Activated CD8-positive, alpha-beta memory T cell treated with anti-CD3 and anti-CD28 coated beads, Interleukin-2, amount 10 ng/mL, durations not matched to agents 7 days and 5 days (primary cell): Measurements from ENCODE around the gene GPR141. TPM values are rescaled to one million over a fixed set of nuclear protein-coding genes. Genes with fewer than 3 reads are reported as not detected.

ENCODE experiments used
- ATAC-seq: fragments of 150-1000 bp; cut with Tn5 transposase; one replicate; pipeline ENCODE4 v1.10.0; 2021; ENCODE audit warnings: moderate library complexity
- CTCF ChIA-PET: fragments of 350-600 bp; sonication (Branson Sonifier 250); formaldehyde crosslinking; loops from one replicate; lab custom pipeline; 2021; ENCODE audit warnings: antibody characterized with exemption; lab: Charles Lee
- DNase-seq: peaks from one replicate; pipeline ENCODE4 v3.0.0-alpha.2; 2020
- H3K27ac Mint-ChIP-seq: one replicate; pipeline ENCODE4 v1.8.0; 2021; ENCODE audit warnings: mild to moderate bottlenecking, mixed read lengths
- H3K27me3 Mint-ChIP-seq: one replicate; pipeline ENCODE4 v1.8.0; 2021; ENCODE audit warnings: mixed read lengths
- H3K36me3 Mint-ChIP-seq: one replicate; pipeline ENCODE4 v1.8.0; 2021; ENCODE audit warnings: mild to moderate bottlenecking, mixed read lengths
- H3K4me1 Mint-ChIP-seq: one replicate; pipeline ENCODE4 v1.8.0; 2021; ENCODE audit warnings: mixed read lengths
- H3K4me3 Mint-ChIP-seq: one replicate; pipeline ENCODE4 v1.8.0; 2021; ENCODE audit warnings: mild to moderate bottlenecking, moderate library complexity, mixed read lengths
- H3K9me3 Mint-ChIP-seq: one replicate; pipeline ENCODE4 v1.8.0; 2022; ENCODE audit warnings: low read depth, mixed read lengths
- total RNA-seq, 2 experiments: library from RNA; stranded (reverse); gene quantifications; one replicate each; pipeline ENCODE4 v1.2.3, GENCODE V29; 2021

The GPR141 gene
- total RNA-seq, 2 experiments from 2014 or later, result 0.30 TPM; not detected in 1

GRCh38 chr7:37765872-37766525, 82.4 kb downstream of the GPR141 start:
- Mint-ChIP-seq H3K36me3 (no peaks in the 10 kb centered on the region), H3K4me1 (peaks cover 7% of the 10 kb centered on the region), H3K27me3 (peaks cover 9% of the 10 kb centered on the region), H3K9me3 (no peaks in the 10 kb centered on the region), H3K27ac (no peak overlapping the region), H3K4me3 (no peak overlapping the region)
- CTCF ChIA-PET, result no interaction called here
- no peak for ATAC-seq
- DNase-seq, result no peak

GRCh38 chr7:37768611-37769010, 85.0 kb downstream of the GPR141 start:
- ATAC-seq, result no peak
- Mint-ChIP-seq H3K4me1 (peaks cover 7% of the 10 kb centered on the region), H3K9me3 (peaks cover under 1% of the 10 kb centered on the region), H3K36me3 (no peaks in the 10 kb centered on the region), H3K4me3 (no peak overlapping the region), H3K27me3 (peaks cover 3% of the 10 kb centered on the region), H3K27ac (no peak overlapping the region)
- no peak for DNase-seq
- CTCF ChIA-PET, result no interaction called here

- CTCF ChIA-PET, result no interaction called here
- H3K4me3 Mint-ChIP-seq, result no peak overlapping the region
- no peaks in the 10 kb centered on the region for H3K36me3 Mint-ChIP-seq
- peaks cover 3% of the 10 kb centered on the region for H3K27me3 Mint-ChIP-seq
- peaks cover 1% of the 10 kb centered on the region for H3K9me3 Mint-ChIP-seq
- H3K4me1 Mint-ChIP-seq, result peaks cover 7% of the 10 kb centered on the region
- no peak for ATAC-seq
- no peak for DNase-seq
- H3K27ac Mint-ChIP-seq, result no peak overlapping the region
Observed at GRCh38 chr7:37769291-37769690, 85.7 kb downstream of the GPR141 start.

GRCh38 chr7:37769726-37770125, 86.2 kb downstream of the GPR141 start:
- CTCF ChIA-PET, result no interaction called here
- H3K9me3 Mint-ChIP-seq, result peaks cover 1% of the 10 kb centered on the region
- H3K4me3 Mint-ChIP-seq, result no peak overlapping the region
- DNase-seq (no peak), ATAC-seq (no peak)
- H3K27me3 Mint-ChIP-seq, result peaks cover 3% of the 10 kb centered on the region
- peaks cover 7% of the 10 kb centered on the region for H3K4me1 Mint-ChIP-seq
- H3K27ac Mint-ChIP-seq, result no peak overlapping the region
- no peaks in the 10 kb centered on the region for H3K36me3 Mint-ChIP-seq

GRCh38 chr7:37770838-37771237, 87.3 kb downstream of the GPR141 start:
- Mint-ChIP-seq H3K9me3 (peaks cover 5% of the 10 kb centered on the region), H3K4me1 (peaks cover 3% of the 10 kb centered on the region), H3K27ac (no peak overlapping the region), H3K27me3 (peaks cover 3% of the 10 kb centered on the region), H3K36me3 (no peaks in the 10 kb centered on the region), H3K4me3 (no peak overlapping the region)
- ATAC-seq (no peak), DNase-seq (no peak)
- CTCF ChIA-PET, result no interaction called here

- H3K4me3 Mint-ChIP-seq, result no peak overlapping the region
- H3K27ac Mint-ChIP-seq, result no peak overlapping the region
- H3K36me3 Mint-ChIP-seq, result no peaks in the 10 kb centered on the region
- H3K9me3 Mint-ChIP-seq, result peaks cover 5% of the 10 kb centered on the region
- CTCF ChIA-PET, result no interaction called here
- H3K4me1 Mint-ChIP-seq, result no peaks in the 10 kb centered on the region
- no peak for DNase-seq
- ATAC-seq, result no peak
- peaks cover 3% of the 10 kb centered on the region for H3K27me3 Mint-ChIP-seq
Observed at GRCh38 chr7:37771342-37771741, 87.8 kb downstream of the GPR141 start.

GRCh38 chr7:37771801-37772200, 88.2 kb downstream of the GPR141 start:
- H3K27ac Mint-ChIP-seq, result no peak overlapping the region
- CTCF ChIA-PET, result no interaction called here
- H3K4me1 Mint-ChIP-seq, result no peaks in the 10 kb centered on the region
- peaks cover 3% of the 10 kb centered on the region for H3K27me3 Mint-ChIP-seq
- ATAC-seq (no peak), DNase-seq (no peak)
- no peak overlapping the region for H3K4me3 Mint-ChIP-seq
- peaks cover 5% of the 10 kb centered on the region for H3K9me3 Mint-ChIP-seq
- no peaks in the 10 kb centered on the region for H3K36me3 Mint-ChIP-seq

GRCh38 chr7:37775921-37776320, 92.4 kb downstream of the GPR141 start:
- no peaks in the 10 kb centered on the region for H3K36me3 Mint-ChIP-seq
- DNase-seq (no peak), ATAC-seq (no peak)
- no peak overlapping the region for H3K4me3 Mint-ChIP-seq
- no peaks in the 10 kb centered on the region for H3K4me1 Mint-ChIP-seq
- CTCF ChIA-PET, result no interaction called here
- H3K9me3 Mint-ChIP-seq, result peaks cover 10% of the 10 kb centered on the region
- peaks cover 4% of the 10 kb centered on the region for H3K27me3 Mint-ChIP-seq
- no peak overlapping the region for H3K27ac Mint-ChIP-seq

- Mint-ChIP-seq H3K27me3 (peaks cover 17% of the 10 kb centered on the region), H3K4me1 (no peaks in the 10 kb centered on the region), H3K27ac (no peak overlapping the region), H3K9me3 (peaks cover 5% of the 10 kb centered on the region), H3K4me3 (no peak overlapping the region), H3K36me3 (no peaks in the 10 kb centered on the region)
- DNase-seq, result no peak
- no peak for ATAC-seq
- CTCF ChIA-PET, result no interaction called here
Observed at GRCh38 chr7:37781156-37781555, 97.6 kb downstream of the GPR141 start.

- peaks cover 2% of the 10 kb centered on the region for H3K4me1 Mint-ChIP-seq
- DNase-seq (no peak), ATAC-seq (no peak)
- peaks cover 5% of the 10 kb centered on the region for H3K9me3 Mint-ChIP-seq
- H3K27me3 Mint-ChIP-seq, result peaks cover 17% of the 10 kb centered on the region
- no peak overlapping the region for H3K4me3 Mint-ChIP-seq
- no peaks in the 10 kb centered on the region for H3K36me3 Mint-ChIP-seq
- no peak overlapping the region for H3K27ac Mint-ChIP-seq
- CTCF ChIA-PET, result no interaction called here
Observed at GRCh38 chr7:37782166-37782565, 98.6 kb downstream of the GPR141 start.

- Mint-ChIP-seq H3K4me3 (no peak overlapping the region), H3K27me3 (peaks cover 17% of the 10 kb centered on the region), H3K9me3 (no peaks in the 10 kb centered on the region), H3K27ac (no peak overlapping the region), H3K4me1 (peaks cover 4% of the 10 kb centered on the region), H3K36me3 (no peaks in the 10 kb centered on the region)
- CTCF ChIA-PET, result no interaction called here
- no peak for ATAC-seq
- DNase-seq, result no peak
Observed at GRCh38 chr7:37784015-37784414, 100.4 kb downstream of the GPR141 start.

GRCh38 chr7:37786741-37787569, 103.4 kb downstream of the GPR141 start:
- DNase-seq (no peak), ATAC-seq (peak; percentile 53)
- H3K9me3 Mint-ChIP-seq, result no peaks in the 10 kb centered on the region
- H3K27ac Mint-ChIP-seq, result no peak overlapping the region
- H3K36me3 Mint-ChIP-seq, result no peaks in the 10 kb centered on the region
- H3K4me1 Mint-ChIP-seq, result peaks cover 4% of the 10 kb centered on the region
- no peak overlapping the region for H3K4me3 Mint-ChIP-seq
- H3K27me3 Mint-ChIP-seq, result peaks cover 13% of the 10 kb centered on the region
- CTCF ChIA-PET, result no interaction called here
